Stimulated activated CD4-positive, alpha-beta T cell treated with anti-CD3 and anti-CD28 coated beads, Interleukin-12 subunit alpha, Interleukin-12 subunit beta, amount 100 ng/mL, for 48 hours (primary cell): ENCODE data around the gene HLA-DOA.

Experiments used
- DNase-seq, 3 donors: peaks; one replicate each; pipeline ENCODE4 v3.0.0-alpha.2; 2020; ENCODE audit warnings: low read depth in 2 of 3, low spot score in 1 of 3

Gene HLA-DOA

DNA sequence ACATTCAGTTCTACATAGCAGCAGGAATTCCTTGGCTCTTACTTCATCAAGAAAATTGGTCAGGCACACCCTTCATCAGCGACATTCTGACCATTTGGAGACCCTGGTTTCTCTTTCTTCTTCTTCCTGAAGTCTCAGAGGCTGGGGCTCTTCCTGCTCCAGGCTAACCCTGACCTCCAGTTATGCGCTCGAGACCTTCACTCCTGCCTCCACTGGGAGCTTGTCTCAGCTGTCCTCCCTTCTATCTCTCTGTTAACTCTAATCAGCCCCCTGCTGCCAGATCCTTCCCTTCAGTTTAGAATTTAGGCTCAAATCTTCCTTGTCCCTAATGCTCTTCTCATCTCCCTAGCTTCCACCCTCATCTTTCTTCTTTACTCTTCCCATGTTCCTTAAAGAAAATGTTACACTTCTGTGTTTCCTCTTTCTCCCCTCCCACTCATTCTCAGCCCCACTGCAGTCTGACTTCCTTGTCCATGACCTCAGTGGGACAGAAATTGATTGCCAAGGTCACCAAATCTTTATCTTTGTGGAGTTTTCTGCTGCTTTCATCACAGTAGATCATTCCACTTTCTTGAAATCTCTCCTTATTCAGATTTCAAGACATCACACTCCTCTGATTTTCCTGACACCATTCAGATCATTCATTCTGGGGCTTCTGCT, 8.4 kb upstream of the HLA-DOA start:
- no peak for DNase-seq

DNA sequence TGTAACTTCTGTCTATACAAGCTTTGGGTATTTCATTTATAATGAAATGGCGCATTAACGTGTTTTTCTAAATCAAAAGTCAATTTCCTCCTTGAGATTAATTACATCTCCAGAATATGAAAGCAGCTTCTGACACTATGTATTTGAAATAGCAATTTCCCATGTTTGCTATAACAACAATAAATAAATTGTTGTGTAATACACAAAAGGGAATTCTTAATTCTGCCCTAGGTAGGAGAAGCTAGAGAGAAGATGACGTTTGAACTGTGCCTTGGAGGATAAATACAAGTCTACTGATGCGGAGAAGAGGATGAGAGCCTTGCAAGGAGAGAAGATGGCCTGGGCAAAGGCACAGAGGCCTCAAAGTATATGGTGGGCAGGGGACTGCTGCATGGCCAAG, 7.6 kb upstream of the HLA-DOA start:
- no peak for DNase-seq

GRCh38 chr6:33015798-33016197, 6.4 kb upstream of the HLA-DOA start:
- DNase-seq = no peak

- DNase-seq = peak in 2 of 3 donors; percentile 26 to 72
Measured at GRCh38 chr6:33014841-33015634, 5.6 kb upstream of the HLA-DOA start.

DNA sequence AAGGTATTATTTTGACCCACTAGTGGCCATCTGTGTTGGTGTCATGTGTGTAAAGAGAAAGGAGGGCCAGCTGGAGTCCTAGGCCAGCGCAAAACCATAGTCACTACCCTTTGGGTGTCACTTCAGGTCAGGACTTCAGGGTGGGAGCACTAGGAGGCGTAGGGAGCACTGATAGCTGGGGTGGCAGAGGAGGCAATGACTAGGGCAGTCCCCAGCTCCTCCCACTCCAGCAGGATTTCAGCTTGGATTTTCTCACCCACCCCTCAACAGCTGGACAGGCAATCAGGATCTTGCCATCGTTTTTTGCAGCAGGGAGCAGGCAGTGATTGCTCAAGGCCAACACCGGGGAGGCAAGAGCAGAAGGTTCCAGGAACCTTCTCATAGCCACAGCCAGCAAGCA, 4.2 kb upstream of the HLA-DOA start:
- DNase-seq = no peak

DNA sequence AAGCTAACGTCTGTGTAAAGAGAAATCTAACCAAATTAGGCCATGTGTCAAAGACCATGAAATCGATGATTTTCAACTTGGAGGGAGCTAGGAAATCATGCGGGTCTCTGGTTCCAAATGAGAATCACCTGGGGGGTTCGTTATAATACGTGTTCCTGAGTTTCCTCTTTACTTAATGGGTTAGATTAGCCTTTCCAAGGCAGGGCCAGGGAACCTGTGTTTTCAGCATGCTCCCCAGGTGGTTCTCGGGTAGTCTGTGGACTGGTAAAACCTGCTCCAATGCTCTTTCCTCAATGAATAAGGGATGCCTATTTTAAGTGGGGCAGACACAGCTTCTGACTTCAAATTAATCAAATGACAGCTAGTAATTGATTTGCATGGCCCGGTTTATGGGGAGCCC, 965 bp upstream of the HLA-DOA start:
- DNase-seq = no peak

DNA sequence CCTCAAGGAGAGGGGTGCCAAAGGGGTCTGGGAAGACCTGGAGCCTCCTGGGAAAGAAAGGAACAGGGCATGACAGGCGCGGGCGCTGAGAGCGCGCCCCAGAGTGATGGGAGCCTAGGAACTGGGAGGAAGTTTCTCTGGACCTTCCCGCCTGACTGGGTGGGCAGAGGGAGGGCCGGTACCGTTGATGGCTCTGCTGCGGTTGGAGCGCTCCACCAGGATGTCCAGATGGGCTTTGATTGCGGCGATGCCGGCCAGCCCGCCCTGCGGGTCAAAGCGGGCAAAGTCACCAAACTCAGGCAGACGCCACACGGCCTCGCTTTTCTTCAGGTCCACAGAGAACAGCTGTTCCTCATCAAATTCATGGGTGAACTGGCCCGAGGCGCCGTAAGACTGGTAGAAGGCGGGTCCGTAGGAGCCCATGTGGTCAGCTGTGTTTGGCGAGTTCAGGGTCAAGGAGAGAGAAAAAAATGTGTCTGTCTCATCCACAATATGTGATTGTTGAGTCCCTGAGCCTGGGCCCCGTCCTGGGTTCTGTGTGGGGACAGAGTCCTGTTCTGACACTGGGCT, 1.5 kb downstream of the HLA-DOA start:
- no peak for DNase-seq

- no peak for DNase-seq
Measured at GRCh38 chr6:33004940-33005339, 4.5 kb downstream of the HLA-DOA start.

GRCh38 chr6:33001685-33002084, 7.7 kb downstream of the HLA-DOA start:
- no peak for DNase-seq

- no peak for DNase-seq
Measured at GRCh38 chr6:33000055-33000454, 9.3 kb downstream of the HLA-DOA start.

GRCh38 chr6:32995448-32995847, 13.9 kb downstream of the HLA-DOA start:
- no peak for DNase-seq

- DNase-seq = no peak
Measured at GRCh38 chr6:32993363-32993973, 15.9 kb downstream of the HLA-DOA start.

GRCh38 chr6:32991972-32992371, 17.4 kb downstream of the HLA-DOA start:
- no peak for DNase-seq

GRCh38 chr6:32989368-32989767, 20.0 kb downstream of the HLA-DOA start:
- no peak for DNase-seq

DNA sequence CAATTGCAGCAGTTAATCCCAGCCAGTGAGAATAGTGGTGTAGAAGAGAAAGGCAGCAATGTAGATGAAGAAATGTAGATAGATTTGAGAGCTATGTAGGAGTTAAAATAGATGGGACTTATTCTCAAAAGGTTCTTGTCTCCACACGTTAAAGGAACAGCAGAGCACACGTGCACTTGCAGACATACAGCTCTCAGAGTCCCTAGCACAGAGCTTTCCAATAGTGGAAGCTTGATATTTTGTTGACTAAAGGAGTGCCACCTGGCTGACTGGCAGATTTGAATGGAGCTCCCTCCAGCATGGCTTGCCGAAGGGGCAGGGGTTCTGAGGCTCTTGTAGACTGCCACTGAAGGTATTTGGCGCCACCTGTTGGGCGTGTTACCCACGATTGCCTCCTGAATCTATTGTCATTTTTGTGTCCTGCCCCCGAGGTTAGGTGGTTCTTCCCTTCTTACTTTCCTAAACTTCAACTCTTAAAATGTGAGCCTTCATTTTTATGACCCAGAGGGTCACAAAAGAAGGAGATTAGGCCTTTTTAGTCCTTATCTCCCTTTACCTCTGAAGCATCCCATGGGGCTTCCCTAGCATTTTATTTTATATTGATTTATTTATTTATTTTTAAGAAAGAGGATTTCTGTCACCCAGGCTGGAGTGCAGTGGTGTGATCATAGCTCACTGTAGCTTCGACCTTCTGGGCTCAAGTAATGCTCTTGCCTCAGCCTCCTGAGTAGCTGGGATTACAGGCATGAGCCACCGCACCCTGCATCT, 24.6 kb downstream of the HLA-DOA start:
- DNase-seq = peak; percentile 76 to 92 (median 85)

DNA sequence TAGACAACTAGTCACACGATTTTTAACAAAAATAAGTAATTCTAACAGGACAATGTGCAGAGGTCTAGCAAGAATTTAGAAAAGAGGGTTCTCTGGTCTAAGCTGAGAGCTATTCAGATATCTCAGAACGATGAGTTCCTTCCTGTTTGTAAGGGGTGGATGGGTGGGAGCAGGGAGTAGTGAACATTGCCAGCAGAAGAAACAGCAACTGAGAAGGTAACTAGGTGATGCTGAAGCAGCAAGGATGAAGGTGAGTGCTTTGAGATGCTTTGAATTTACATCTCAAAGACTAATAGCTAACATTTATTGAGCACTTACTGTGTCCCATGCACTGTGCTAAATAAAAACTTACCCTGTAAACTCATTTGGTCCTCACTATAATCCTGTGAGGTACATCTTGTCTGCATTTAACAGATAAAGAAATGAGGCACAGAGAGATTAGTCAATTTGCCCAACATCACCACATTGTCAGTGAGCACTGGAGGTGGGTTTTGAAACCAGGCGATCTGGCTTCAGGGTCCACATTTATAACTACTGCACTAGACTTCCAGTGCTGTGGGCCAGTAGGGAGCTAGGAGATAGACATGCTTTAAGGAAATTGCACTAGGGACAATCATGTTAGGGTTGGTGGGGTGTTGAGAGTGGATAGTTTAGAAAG, 25.3 kb downstream of the HLA-DOA start:
- no peak for DNase-seq

DNA sequence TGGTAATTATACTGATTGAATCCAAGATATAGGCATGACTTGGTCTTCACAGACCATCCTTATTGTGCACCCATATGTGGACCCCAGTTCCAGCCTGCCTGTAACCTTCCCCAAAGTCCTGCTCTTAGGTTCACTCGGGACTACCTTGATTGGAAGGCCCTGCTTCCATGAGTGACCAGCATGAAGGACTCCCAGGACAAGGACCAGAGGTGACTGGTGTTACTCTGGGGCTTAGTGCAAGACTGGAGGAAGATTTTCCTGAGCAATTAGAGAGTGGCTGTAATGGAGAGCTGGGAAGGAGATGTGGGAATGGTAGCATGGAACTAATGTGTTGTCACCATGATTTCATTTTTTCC, 25.9 kb downstream of the HLA-DOA start:
- DNase-seq = no peak

DNA sequence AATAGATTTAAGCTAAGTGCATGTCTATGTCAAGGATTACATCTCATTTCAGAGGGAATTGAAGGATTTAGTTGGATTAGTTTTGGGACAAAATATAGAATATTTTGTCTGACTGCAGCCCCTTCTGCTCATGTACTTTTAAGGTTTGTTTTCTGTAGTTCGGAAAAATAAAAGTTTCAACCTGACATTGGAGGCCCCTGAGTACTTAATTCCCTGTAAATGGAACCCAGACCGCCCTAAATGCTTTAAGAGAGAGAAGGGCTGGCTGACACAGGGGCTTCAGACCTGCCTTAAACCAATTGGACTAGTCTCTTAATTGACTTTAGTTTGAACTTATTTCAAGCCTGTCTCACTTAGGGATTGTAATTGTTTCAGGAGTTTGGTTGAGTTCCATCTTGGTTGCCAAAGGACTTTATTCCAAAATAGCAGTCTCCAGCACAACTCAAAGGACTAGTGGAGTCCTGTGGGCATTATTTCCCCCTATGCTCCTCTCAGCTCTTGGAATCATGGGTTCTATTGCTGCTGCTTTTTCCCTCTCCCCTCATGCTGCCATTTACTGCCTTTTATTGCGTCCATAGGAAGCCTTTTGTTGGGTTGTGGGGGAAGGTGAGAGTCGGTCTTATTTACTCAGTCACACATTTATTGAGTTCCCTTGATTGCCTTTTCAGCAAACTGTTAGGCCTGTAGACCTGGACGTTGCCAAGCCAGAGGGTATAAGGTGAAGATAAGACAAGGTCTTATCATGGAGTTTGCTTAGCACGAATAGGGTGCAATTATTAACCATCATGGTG, 26.5 kb downstream of the HLA-DOA start:
- no peak for DNase-seq

DNA sequence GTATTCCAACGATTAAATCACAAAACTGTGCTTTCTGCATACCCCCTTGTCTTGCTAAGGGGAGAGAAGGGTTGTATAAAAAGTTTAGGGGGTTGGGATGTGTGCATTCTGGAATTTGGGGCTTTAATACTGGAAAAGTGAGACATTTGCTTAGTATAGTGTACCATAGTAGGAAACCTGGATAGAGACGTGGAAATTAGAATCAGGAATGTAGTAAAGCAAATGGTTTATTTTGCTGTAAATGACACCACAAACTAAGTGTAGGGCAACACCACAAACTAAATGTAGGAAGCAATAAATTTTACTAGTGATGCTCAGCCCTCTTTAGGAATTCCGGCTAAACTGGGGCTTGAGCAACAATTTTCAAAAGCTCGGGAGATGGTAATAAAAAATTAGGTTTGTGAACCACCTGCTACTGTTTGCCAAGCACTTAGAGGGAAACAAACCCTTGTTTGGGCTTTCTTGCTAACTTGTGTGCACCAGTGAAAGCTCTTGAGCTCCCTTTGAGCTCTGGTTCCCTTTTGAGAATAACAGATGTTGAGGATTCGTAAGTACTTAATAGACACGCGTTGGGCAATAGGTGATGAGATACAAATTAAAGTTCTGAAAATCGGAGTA, 27.2 kb downstream of the HLA-DOA start:
- DNase-seq = no peak
